NT2/D1 (cell line): ENCODE measurements around the gene U2SURP.

ENCODE experiments used
- DNase-seq: peaks from one replicate; pipeline ENCODE4 v3.0.0-alpha.2; 2011; ENCODE audit warnings: low read depth, low spot score
- H3K27me3 ChIP-seq: 2 replicates; pipeline ENCODE4 v1.6.0; 2011; ENCODE audit warnings: mild to moderate bottlenecking; ENCODE audit not compliant: insufficient read length, insufficient read depth
- H3K36me3 ChIP-seq: 2 replicates; pipeline ENCODE4 v1.6.1; 2011; ENCODE audit warnings: mild to moderate bottlenecking, low read length, mixed read lengths; ENCODE audit not compliant: insufficient read depth, insufficient read length
- H3K4me1 ChIP-seq: 2 replicates; pipeline ENCODE4 v1.5.1; 2011; ENCODE audit not compliant: insufficient read depth, insufficient read length
- H3K4me3 ChIP-seq: 2 replicates; pipeline ENCODE4 v1.5.1; 2011; ENCODE audit warnings: low read depth; ENCODE audit not compliant: insufficient read length
- H3K9ac ChIP-seq: 2 replicates; pipeline ENCODE4 v1.6.0; 2011; ENCODE audit warnings: low read depth; ENCODE audit not compliant: insufficient read length
- H3K9me3 ChIP-seq: 2 replicates; pipeline ENCODE4 v1.5.1; 2011; ENCODE audit warnings: mild to moderate bottlenecking, low read length; ENCODE audit not compliant: insufficient read depth
- SUZ12 ChIP-seq: IDR thresholded peaks from 2 replicates; pipeline ENCODE4 v1.6.1; 2011; ENCODE audit not compliant: insufficient read length, insufficient read depth; ENCODE audit errors: extremely low read depth
- YY1 ChIP-seq: IDR thresholded peaks from 2 replicates; pipeline ENCODE4 v1.6.1; 2011; ENCODE audit not compliant: insufficient read length, insufficient read depth
- ZNF274 ChIP-seq: IDR thresholded peaks from 2 replicates; pipeline ENCODE4 v1.6.1; 2011; ENCODE audit warnings: mild to moderate bottlenecking, low read depth, low read length

The U2SURP gene

DNA sequence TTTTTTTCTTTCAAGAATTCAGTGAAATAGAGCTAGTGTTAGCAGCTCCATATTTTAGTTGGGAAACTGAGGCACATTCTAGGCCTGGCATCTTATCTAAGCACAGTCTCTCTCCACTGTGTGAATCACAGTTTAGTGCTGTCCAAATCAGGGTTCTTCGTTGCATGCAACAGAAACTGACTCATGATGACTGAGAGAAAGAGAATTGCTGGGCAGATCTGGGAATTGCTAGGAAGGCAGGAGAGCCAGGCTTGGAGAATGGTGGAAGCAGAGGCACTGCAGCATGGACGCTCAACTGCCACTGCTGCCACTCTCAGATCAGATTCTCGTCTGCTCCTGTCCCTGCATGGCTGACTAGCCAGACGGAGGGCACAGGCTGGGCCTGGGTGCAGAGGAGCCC lies 77.5 kb downstream of the U2SURP start:
- H3K27me3 ChIP-seq, result no peaks in the 10 kb centered on the region
- no peaks in the 10 kb centered on the region for H3K4me1 ChIP-seq
- H3K9me3 ChIP-seq, result no peaks in the 10 kb centered on the region; the same call in 1 of the 2 replicates
- no peaks in the 10 kb centered on the region for H3K36me3 ChIP-seq
- DNase-seq, result no peak
- TF ChIP-seq SUZ12 (no peak), YY1 (no peak), ZNF274 (no peak)
- no peak overlapping the region for H3K4me3 ChIP-seq
- H3K9ac ChIP-seq, result no peak overlapping the region

- no peaks in the 10 kb centered on the region for H3K36me3 ChIP-seq
- H3K4me3 ChIP-seq, result no peak overlapping the region
- no peaks in the 10 kb centered on the region for H3K4me1 ChIP-seq
- TF ChIP-seq YY1 (no peak), ZNF274 (no peak), SUZ12 (no peak)
- H3K9me3 ChIP-seq, result peaks cover 7% of the 10 kb centered on the region; the same call in 1 of the 2 replicates
- DNase-seq, result no peak
- no peaks in the 10 kb centered on the region for H3K27me3 ChIP-seq
- H3K9ac ChIP-seq, result no peak overlapping the region
Measured at GRCh38 chr3:143080196-143080595, 78.8 kb downstream of the U2SURP start.

GRCh38 chr3:143081365-143081764 lies 80.0 kb downstream of the U2SURP start:
- no peak overlapping the region for H3K9ac ChIP-seq
- no peak for TF ChIP-seq ZNF274
- TF ChIP-seq YY1, result no peak
- no peak for TF ChIP-seq SUZ12
- no peaks in the 10 kb centered on the region for H3K36me3 ChIP-seq
- no peak overlapping the region for H3K4me3 ChIP-seq
- no peaks in the 10 kb centered on the region for H3K27me3 ChIP-seq
- no peak for DNase-seq
- no peaks in the 10 kb centered on the region for H3K4me1 ChIP-seq
- peaks cover 8% of the 10 kb centered on the region; the same call in 1 of the 2 replicates for H3K9me3 ChIP-seq

- no peaks in the 10 kb centered on the region for H3K4me1 ChIP-seq
- no peaks in the 10 kb centered on the region for H3K27me3 ChIP-seq
- H3K4me3 ChIP-seq, result no peak overlapping the region
- TF ChIP-seq ZNF274 (no peak), YY1 (no peak), SUZ12 (no peak)
- H3K9me3 ChIP-seq, result peaks cover 8% of the 10 kb centered on the region; the same call in 1 of the 2 replicates
- no peaks in the 10 kb centered on the region for H3K36me3 ChIP-seq
- no peak overlapping the region for H3K9ac ChIP-seq
- no peak for DNase-seq
Measured at GRCh38 chr3:143081844-143082778, 80.7 kb downstream of the U2SURP start.

DNA sequence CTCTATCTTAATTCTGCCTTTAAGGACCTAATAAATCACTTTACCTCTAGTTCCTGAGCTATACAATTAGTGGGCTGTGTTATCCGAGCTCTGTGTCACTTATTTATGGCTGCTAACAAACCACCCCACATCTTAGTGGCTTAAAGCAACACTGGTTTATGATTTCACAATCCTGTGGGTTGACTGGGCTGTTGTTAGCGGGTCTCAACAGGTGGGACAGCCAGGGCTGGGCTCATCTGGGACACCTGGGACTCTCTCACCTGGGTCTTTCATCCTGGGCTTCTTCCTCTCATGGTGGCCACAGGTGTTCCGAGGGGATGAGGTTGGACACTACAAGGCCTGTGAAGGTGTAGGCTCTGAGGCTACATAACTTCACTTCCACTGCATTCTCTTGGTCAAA lies 82.4 kb downstream of the U2SURP start:
- peaks cover 17% of the 10 kb centered on the region; the same call in 1 of the 2 replicates for H3K9me3 ChIP-seq
- no peak overlapping the region for H3K9ac ChIP-seq
- DNase-seq, result no peak
- H3K4me3 ChIP-seq, result no peak overlapping the region
- no peaks in the 10 kb centered on the region for H3K27me3 ChIP-seq
- no peaks in the 10 kb centered on the region for H3K36me3 ChIP-seq
- TF ChIP-seq SUZ12 (no peak), YY1 (no peak), ZNF274 (no peak)
- no peaks in the 10 kb centered on the region for H3K4me1 ChIP-seq

- no peak overlapping the region for H3K4me3 ChIP-seq
- H3K9ac ChIP-seq, result no peak overlapping the region
- peaks cover 17% of the 10 kb centered on the region; the same call in 1 of the 2 replicates for H3K9me3 ChIP-seq
- H3K4me1 ChIP-seq, result no peaks in the 10 kb centered on the region
- DNase-seq, result no peak
- TF ChIP-seq YY1, result no peak
- no peak for TF ChIP-seq ZNF274
- no peak for TF ChIP-seq SUZ12
- no peaks in the 10 kb centered on the region for H3K27me3 ChIP-seq
- no peaks in the 10 kb centered on the region for H3K36me3 ChIP-seq
Measured at GRCh38 chr3:143084856-143085731, 83.7 kb downstream of the U2SURP start.

DNA sequence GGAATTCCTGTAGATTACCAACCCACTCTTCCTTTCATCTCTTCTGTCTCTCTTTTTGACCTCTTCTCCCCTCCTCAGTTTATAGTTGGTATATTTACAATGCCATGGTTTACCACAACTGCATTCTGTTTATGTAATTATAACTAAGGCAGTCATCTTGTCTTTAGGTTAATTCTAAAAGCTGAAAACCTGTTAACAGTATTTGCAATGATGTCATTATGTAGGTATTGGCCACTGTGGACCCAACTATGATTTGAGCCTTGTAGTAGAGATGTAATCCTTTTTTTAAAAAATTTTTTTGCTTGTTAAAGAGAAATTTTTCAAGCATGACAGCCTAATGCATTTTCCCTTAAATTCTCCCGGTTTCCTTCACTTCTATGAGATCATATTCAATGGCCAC lies 87.5 kb downstream of the U2SURP start:
- no peak overlapping the region for H3K9ac ChIP-seq
- TF ChIP-seq SUZ12, result no peak
- TF ChIP-seq YY1, result no peak
- no peak for TF ChIP-seq ZNF274
- no peaks in the 10 kb centered on the region for H3K27me3 ChIP-seq
- H3K36me3 ChIP-seq, result no peaks in the 10 kb centered on the region
- H3K9me3 ChIP-seq, result peaks cover 17% of the 10 kb centered on the region; the same call in 1 of the 2 replicates
- DNase-seq, result no peak
- no peak overlapping the region for H3K4me3 ChIP-seq
- H3K4me1 ChIP-seq, result no peaks in the 10 kb centered on the region
